HEK293T (cell line): ENCODE results near the gene KY.

Experiments used
- CTCF ChIA-PET: fragments of 350-600 bp; formaldehyde crosslinking; extraction: SDS; loops from one replicate; lab custom pipeline; 2021; ENCODE audit warnings: antibody characterized with exemption, inconsistent platforms; lab: Yijun Ruan, JAX
- POLR2A ChIA-PET: fragments of 350-600 bp; formaldehyde crosslinking; extraction: SDS; loops from one replicate; lab custom pipeline; 2020; ENCODE audit warnings: antibody characterized with exemption, inconsistent platforms; lab: Yijun Ruan, JAX
- DNase-seq: peaks from one replicate; pipeline ENCODE4 v3.0.0; 2012; ENCODE audit warnings: mixed read lengths; ENCODE audit errors: extremely low spot score
- ARNT ChIP-seq: fragments of 450-650 bp; IDR thresholded peaks from 2 replicates; pipeline ENCODE4 v1.6.1; 2017; ENCODE audit warnings: mild to moderate bottlenecking
- BHLHE40 ChIP-seq: fragments of 450-650 bp; IDR thresholded peaks from 2 replicates; pipeline ENCODE4 v1.6.1; 2016; ENCODE audit warnings: mild to moderate bottlenecking, moderate library complexity, borderline replicate concordance
- CTBP1 ChIP-seq: fragments of 450-650 bp; IDR thresholded peaks from 2 replicates; pipeline ENCODE4 v1.6.1; 2016; ENCODE audit warnings: borderline replicate concordance
- ELF4 ChIP-seq: fragments of 450-650 bp; IDR thresholded peaks from 2 replicates; pipeline ENCODE4 v1.6.1; 2017; ENCODE audit warnings: antibody characterized with exemption
- FOXA1 ChIP-seq: fragments of 450-650 bp; IDR thresholded peaks from 2 replicates; pipeline ENCODE4 v1.6.1; 2016; ENCODE audit warnings: mild to moderate bottlenecking
- FOXK2 ChIP-seq: fragments of 450-650 bp; IDR thresholded peaks from 2 replicates; pipeline ENCODE4 v1.6.1; 2016; ENCODE audit warnings: mild to moderate bottlenecking
- FOXM1 ChIP-seq: fragments of 450-650 bp; IDR thresholded peaks from 2 replicates; pipeline ENCODE4 v1.6.1; 2017; ENCODE audit warnings: mild to moderate bottlenecking, borderline replicate concordance
- HDGF ChIP-seq: fragments of 450-650 bp; IDR thresholded peaks from 2 replicates; pipeline ENCODE4 v1.6.1; 2017; ENCODE audit warnings: antibody characterized with exemption, borderline replicate concordance
- L3MBTL2 ChIP-seq: fragments of 450-650 bp; conservative IDR thresholded peaks from 2 replicates; pipeline ENCODE4 v1.6.1; 2016; ENCODE audit warnings: mild to moderate bottlenecking
- LEF1 ChIP-seq: fragments of 450-650 bp; IDR thresholded peaks from 2 replicates; pipeline ENCODE4 v1.6.1; 2017; ENCODE audit warnings: mild to moderate bottlenecking, borderline replicate concordance
- NFRKB ChIP-seq: fragments of 450-650 bp; IDR thresholded peaks from 2 replicates; pipeline ENCODE4 v1.6.1; 2016; ENCODE audit warnings: mild to moderate bottlenecking, moderate library complexity
- PKNOX1 ChIP-seq: fragments of 450-650 bp; IDR thresholded peaks from 2 replicates; pipeline ENCODE4 v1.6.1; 2016
- SP1 ChIP-seq: fragments of 450-650 bp; IDR thresholded peaks from 2 replicates; pipeline ENCODE4 v1.6.1; 2017
- SUZ12 ChIP-seq: fragments of 450-650 bp; IDR thresholded peaks from 2 replicates; pipeline ENCODE4 v1.6.1; 2016; ENCODE audit warnings: mild to moderate bottlenecking
- TARDBP ChIP-seq: fragments of 450-650 bp; IDR thresholded peaks from 2 replicates; pipeline ENCODE4 v1.6.1; 2016
- ZNF384 ChIP-seq: fragments of 450-650 bp; IDR thresholded peaks from 2 replicates; pipeline ENCODE4 v1.6.1; 2016

Gene KY

GRCh38 chr3:134651347-134652041, 672 bp upstream of the KY start:
- ChIA-PET POLR2A (no interaction called here), CTCF (no interaction called here)
- DNase-seq: no peak
- TF ChIP-seq ARNT (no peak), TARDBP (no peak), ELF4 (no peak), SUZ12 (no peak), FOXM1 (no peak), FOXA1 (no peak), L3MBTL2 (no peak), FOXK2 (no peak), CTBP1 (no peak), LEF1 (no peak), SP1 (no peak), PKNOX1 (no peak), BHLHE40 (no peak), ZNF384 (no peak)

- DNase-seq: no peak
- CTCF ChIA-PET: no interaction called here
Observed at GRCh38 chr3:134649106-134649705, 1.6 kb downstream of the KY start.

GRCh38 chr3:134647902-134648760, 2.7 kb downstream of the KY start:
- CTCF ChIA-PET: no interaction called here
- POLR2A ChIA-PET: no interaction called here
- TF ChIP-seq SP1: no peak
- no peak for TF ChIP-seq ELF4
- no peak for TF ChIP-seq SUZ12
- no peak for TF ChIP-seq FOXK2
- no peak for TF ChIP-seq BHLHE40
- no peak for TF ChIP-seq HDGF
- TF ChIP-seq ZNF384: no peak
- TF ChIP-seq ARNT: no peak
- TF ChIP-seq CTBP1: no peak
- no peak for TF ChIP-seq FOXM1
- no peak for TF ChIP-seq NFRKB
- no peak for TF ChIP-seq L3MBTL2
- no peak for TF ChIP-seq PKNOX1
- no peak for TF ChIP-seq TARDBP
- TF ChIP-seq LEF1: no peak
- no peak for TF ChIP-seq FOXA1
- no peak for DNase-seq

More at GRCh38 chr3:134649106-134649705, 1.6 kb downstream of the KY start:
- POLR2A ChIA-PET: no interaction called here
- no peak for TF ChIP-seq SP1
- TF ChIP-seq NFRKB: no peak
- TF ChIP-seq FOXM1: no peak
- no peak for TF ChIP-seq CTBP1
- TF ChIP-seq TARDBP: no peak
- TF ChIP-seq ARNT: no peak
- TF ChIP-seq FOXK2: no peak
- TF ChIP-seq SUZ12: no peak
- no peak for TF ChIP-seq ZNF384
- TF ChIP-seq PKNOX1: no peak
- no peak for TF ChIP-seq HDGF
- no peak for TF ChIP-seq L3MBTL2
- no peak for TF ChIP-seq BHLHE40
- TF ChIP-seq FOXA1: no peak
- TF ChIP-seq LEF1: no peak
- no peak for TF ChIP-seq ELF4

- ChIA-PET CTCF (no interaction called here), POLR2A (no interaction called here)
- no peak for DNase-seq
- TF ChIP-seq NFRKB: no peak
Observed at GRCh38 chr3:134646086-134646485, 4.7 kb downstream of the KY start.

GRCh38 chr3:134645515-134645914, 5.3 kb downstream of the KY start:
- DNase-seq: no peak
- TF ChIP-seq FOXA1: no peak
- TF ChIP-seq ARNT: no peak
- no peak for TF ChIP-seq ZNF384
- no peak for TF ChIP-seq FOXK2
- TF ChIP-seq SUZ12: no peak
- no peak for TF ChIP-seq PKNOX1
- TF ChIP-seq LEF1: no peak
- CTCF ChIA-PET: no interaction called here
- POLR2A ChIA-PET: no interaction called here
